Stimulated activated CD4-positive, alpha-beta T cell treated with anti-CD3 and anti-CD28 coated beads, Interleukin-2, amount 100 ng/mL, for 24 hours (primary cell): ENCODE data around the gene PBX3.
"Not testable (repeated sequence)": the region's sequence is repeated elsewhere in the genome, so short reads cannot be mapped to it uniquely, and the experiment has no call there.

ENCODE experiments used
- DNase-seq, 2 donors: peaks; one replicate each; pipeline ENCODE4 v3.0.0-alpha.2; 2020

PBX3 gene

DNA sequence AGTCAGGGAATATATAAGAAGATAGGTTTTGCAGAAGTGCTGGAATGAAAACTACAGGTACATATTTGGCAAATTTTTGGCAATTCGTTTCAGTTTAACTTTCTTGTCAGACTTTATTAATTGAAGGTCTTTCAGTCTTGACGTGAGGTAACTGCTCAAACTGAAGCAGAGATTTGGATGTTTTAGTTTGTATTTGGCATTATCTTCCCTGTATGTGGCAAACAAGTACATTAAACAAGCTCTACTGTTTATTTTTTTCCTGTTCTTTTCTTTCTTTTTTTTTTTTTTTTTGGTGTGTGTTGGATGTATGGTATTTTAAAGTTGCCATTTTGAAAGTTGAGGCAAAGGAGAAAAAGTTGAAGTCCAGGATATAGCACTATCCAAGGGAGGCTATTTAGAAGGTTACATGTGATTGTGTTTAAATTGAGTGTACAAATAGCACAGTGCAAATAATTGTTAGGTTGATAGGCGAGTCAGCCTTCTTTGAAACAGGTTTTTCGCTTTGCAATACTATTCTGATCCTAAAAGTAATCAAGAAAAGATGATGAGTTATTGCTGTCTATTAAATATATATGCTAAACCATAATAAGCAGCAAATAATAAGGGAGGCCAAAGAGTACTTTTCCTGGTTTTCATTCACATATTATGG lies 2.2 kb downstream of the PBX3 start:
- DNase-seq: no peak

- DNase-seq: no peak
Observed at GRCh38 chr9:125749951-125750626, 2.9 kb downstream of the PBX3 start.

DNA sequence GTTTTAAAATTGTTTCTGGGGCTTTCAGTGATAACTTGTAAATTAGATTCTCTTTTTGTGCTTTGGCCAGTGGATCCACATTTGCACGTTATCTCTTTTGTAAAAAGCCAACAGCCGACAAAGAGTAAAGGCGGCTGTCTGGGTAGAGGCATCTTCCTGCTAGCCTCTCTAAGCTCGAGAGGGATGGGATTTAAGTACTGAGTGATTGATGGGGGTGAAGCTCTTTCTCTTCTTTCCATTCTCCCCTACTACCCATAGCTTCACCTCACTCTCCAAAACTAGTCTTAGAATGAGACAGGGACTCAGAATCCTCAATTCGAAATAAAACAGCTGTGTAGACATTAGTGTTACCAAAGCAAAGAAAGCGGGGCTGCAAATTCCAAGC lies 3.4 kb downstream of the PBX3 start:
- no peak for DNase-seq

- DNase-seq: no peak
Observed at GRCh38 chr9:125752070-125752628, 5.0 kb downstream of the PBX3 start.

DNA sequence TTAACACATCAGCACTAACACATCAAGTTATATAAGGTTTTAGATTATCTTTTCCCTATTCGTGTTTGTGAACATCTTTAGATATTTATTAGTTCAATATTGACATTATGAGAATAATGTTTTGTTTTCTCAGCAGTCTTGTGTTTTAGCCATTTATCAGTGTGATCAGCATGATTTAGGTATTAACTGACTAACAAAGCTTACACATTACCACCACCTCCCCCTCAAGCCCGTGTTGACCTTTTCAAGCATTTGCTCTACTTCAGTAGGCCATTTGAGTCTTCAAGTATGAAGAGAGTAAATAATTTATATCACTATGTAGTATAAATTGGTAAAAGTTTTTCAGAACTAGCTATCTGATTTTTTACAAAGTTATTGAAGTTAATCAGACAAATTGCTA lies 6.9 kb downstream of the PBX3 start:
- no peak for DNase-seq

GRCh38 chr9:125755340-125755739 lies 8.2 kb downstream of the PBX3 start:
- DNase-seq: no peak

DNA sequence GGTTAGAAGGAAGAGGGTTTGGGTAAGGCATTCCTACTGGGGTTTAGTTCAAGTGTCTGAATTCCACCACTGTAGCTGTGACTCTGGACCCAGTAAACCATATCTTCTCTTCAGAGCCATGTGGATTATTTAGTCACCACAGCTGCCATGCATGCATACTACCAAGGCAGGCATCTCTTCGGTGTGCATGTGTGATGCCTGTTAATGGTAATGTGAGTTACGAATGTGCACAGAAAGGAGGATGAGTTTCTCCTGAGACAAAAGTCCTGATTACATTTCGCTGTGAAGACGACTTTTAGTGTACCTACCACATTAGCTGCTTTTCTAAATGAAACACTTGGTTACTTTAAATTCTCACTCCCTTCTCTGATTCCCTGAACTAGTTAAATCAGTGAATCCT lies 9.3 kb downstream of the PBX3 start:
- DNase-seq: no peak

DNA sequence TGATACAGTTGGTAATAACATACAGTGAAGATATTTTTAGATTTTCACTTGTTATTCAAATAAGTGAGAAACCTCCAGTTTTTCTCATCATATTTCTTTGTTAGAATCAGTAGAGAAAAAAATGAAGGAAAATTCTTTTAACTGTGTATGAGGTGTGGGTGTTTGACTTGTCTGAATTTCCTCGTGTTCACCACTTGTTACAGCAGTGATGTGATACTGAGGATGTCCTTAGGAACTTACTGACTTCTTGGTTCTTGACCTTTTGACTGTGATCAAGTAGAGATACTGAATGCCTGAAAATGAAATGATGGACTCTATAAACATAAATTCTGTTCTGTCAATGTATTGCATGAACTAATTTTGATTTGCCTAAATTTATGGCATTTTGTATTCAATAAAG lies 10.7 kb downstream of the PBX3 start:
- no peak for DNase-seq

GRCh38 chr9:125758986-125759763 lies 12.0 kb downstream of the PBX3 start:
- no peak for DNase-seq

- no peak for DNase-seq
Observed at GRCh38 chr9:125759764-125760129, 12.6 kb downstream of the PBX3 start.

GRCh38 chr9:125760537-125760936 lies 13.4 kb downstream of the PBX3 start:
- no peak for DNase-seq

DNA sequence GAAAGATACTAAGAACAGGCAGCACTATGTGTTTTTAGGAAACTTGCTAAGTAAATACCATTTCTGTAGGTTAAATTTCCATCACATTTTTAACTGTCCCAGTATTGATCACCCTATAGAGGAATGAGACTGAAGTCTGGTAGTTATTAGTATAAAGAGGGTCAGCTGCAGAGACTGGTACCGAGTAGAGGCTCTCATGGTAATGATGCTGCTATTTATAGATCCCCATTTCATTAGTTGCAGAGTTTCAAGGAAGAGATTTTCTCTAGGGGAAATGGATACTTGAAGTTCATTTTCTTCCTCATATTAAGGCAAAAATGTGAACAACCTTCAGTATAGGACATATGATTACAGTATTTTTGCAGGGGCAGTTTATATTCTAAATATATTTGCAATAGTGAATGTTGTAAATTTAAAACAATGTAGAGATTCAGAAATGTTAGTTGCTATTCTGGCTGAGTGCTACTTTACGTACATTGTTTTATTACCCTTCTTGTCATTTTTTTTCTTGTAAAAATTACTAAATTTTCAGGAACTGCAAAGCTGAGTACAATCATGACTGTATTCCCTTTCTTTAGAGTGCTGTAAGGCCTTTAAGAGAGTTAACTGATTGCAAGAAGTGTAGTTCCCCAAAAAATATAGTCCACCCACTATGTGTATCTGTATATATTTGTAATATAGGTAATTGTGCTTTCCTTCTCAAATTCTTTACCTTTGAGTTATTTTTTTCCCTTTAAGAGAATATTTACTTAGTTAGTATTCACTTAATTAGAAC lies 14.7 kb downstream of the PBX3 start:
- DNase-seq: no peak

GRCh38 chr9:125763394-125763801 lies 16.2 kb downstream of the PBX3 start:
- DNase-seq: no peak

DNA sequence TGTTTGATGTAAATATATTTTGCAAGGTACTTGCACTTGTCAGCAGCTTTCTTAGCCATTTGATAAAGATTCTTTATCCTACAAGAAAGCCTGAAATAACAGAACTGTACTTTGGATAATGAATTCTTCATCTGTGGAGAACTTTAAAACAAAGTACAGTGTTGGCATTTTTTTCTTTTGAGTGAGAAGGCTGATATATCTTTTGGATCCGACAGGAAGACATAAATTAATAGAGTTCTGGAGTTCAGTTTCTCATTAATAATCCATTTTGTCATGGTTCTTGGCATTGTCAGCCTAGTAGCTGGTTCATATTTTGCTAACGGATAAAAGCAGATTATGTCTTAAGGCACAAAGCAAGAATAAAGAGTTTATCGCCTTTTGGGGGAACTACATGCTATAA lies 17.0 kb downstream of the PBX3 start:
- DNase-seq: no peak

DNA sequence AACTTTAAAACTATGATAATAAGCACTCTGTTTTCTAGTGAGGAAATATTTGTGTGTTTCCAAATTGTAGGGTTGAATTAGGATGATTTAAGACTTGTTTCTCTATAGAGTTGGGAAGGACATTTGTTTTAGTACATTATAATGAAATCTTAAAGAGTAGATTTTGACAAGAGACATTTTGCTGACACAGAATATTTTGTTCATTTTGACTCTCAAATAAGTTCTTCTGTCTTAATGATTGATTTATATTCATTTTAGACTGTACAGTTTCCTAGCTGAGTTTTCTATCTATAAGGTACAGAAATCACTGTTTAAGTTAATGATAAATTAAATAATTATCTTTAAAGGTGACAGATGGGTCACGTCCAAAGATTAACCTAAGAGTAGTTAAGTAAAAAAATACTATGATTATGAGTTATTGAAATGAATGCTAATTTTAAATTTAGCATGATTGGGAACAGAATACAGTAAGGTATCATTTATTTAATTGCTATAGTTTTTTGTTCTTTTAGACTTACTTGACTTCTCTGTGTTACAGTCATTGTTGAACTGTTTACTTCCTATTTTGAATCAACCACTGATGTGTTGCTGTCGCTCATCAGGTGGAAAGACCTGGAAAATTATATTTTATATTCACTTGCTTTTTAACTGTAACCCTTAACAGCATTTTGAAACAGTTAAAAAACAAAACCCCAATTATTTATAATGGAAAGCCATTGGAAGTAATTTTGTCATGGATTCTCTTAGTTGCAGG lies 19.5 kb downstream of the PBX3 start:
- DNase-seq: no peak

DNA sequence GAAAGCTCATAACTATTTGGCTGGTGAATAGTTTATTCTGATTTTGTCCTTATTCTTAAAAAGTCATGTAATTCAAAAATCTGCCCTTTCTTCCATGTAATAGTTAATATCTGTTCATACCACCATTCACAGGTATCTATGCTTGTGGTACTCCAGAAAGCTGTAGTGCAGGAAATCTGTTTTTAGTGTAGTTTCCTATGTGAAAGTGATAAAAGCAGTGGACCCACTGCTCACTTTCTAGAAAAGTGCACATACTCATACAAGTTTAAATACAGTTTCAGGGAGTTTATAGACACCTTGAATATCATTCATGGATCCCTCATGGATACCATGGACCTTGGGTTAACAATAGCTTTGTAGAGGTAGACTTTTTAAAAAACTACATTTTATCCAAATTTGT lies 20.2 kb downstream of the PBX3 start:
- DNase-seq: no peak

GRCh38 chr9:125768803-125769202 lies 21.6 kb downstream of the PBX3 start:
- DNase-seq: no peak

GRCh38 chr9:125771037-125771436 lies 23.9 kb downstream of the PBX3 start:
- DNase-seq: no peak

GRCh38 chr9:125772740-125773139 lies 25.6 kb downstream of the PBX3 start:
- no peak for DNase-seq

DNA sequence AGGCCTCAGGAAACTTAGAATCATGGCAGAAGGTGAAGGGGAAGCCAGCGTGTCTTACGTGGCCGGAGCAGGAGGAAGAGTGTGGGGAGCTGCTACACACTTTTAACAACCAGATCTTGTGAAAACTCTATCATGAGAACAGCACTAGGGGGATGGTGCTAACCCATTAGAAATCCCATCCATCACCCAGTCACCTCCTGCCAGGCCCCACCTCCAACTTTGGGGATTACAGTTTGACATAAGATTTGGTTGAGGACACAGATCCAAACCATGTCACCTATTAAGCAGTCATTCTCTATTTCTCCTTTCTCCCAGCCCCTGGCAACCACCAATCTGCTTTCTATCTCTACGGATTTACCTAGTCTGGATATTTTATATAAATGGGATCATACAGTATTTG lies 26.9 kb downstream of the PBX3 start:
- no peak for DNase-seq

- not testable (repeated sequence) for DNase-seq
Observed at GRCh38 chr9:125776789-125777188, 29.6 kb downstream of the PBX3 start.

DNA sequence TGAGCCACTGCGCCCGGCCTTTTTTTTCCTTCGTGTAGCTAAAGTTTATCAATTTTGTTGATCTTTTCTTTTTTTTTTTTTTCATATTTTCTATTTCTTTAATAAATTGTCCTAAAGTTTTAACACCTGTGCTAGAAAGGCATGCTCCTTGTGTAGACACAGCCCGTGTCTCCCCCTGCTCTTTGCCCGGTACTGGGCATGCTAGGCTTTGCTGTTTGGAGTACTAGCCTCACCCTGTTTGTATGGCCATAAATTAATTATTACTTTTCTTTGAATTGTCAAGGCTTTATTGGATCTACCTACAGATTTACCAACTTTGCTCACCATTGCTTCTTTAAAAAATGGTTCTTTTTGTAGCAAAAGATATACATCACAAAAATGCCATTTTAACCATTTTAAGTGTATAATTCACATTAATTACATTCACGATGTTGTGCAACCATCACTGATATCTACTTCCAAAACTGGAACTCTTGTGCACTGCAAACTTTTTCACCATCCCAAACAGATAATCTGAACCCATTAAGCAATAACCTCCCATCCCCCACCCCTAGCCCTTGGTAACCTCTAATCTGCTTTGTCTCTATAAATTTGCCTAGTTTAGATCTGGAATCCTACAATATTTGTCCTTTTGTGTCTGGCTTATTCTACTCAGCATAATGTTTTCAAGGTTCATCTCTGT lies 31.5 kb downstream of the PBX3 start:
- DNase-seq: not testable (repeated sequence)
